Stimulated activated naive CD8-positive, alpha-beta T cell treated with anti-CD3 and anti-CD28 coated beads, Interleukin-15, Interleukin-2, amounts not matched to agents 100 ng/mL and 50 ng/mL, for 24 hours (primary cell): ENCODE results near the gene KANK2.

Source experiments
- H3K27ac Mint-ChIP-seq: one replicate; pipeline ENCODE4 v1.8.0; 2021; ENCODE audit warnings: mild to moderate bottlenecking, mixed read lengths
- H3K27me3 Mint-ChIP-seq: one replicate; pipeline ENCODE4 v1.8.0; 2021; ENCODE audit warnings: mixed read lengths
- H3K36me3 Mint-ChIP-seq: one replicate; pipeline ENCODE4 v1.8.0; 2021; ENCODE audit warnings: low read depth, mixed read lengths
- H3K4me1 Mint-ChIP-seq: one replicate; pipeline ENCODE4 v1.8.0; 2021; ENCODE audit warnings: low read depth, mixed read lengths
- H3K4me3 Mint-ChIP-seq: one replicate; pipeline ENCODE4 v1.8.0; 2021; ENCODE audit warnings: mild to moderate bottlenecking, mixed read lengths
- H3K9me3 Mint-ChIP-seq: one replicate; pipeline ENCODE4 v1.8.0; 2021; ENCODE audit warnings: mixed read lengths

The KANK2 gene

DNA sequence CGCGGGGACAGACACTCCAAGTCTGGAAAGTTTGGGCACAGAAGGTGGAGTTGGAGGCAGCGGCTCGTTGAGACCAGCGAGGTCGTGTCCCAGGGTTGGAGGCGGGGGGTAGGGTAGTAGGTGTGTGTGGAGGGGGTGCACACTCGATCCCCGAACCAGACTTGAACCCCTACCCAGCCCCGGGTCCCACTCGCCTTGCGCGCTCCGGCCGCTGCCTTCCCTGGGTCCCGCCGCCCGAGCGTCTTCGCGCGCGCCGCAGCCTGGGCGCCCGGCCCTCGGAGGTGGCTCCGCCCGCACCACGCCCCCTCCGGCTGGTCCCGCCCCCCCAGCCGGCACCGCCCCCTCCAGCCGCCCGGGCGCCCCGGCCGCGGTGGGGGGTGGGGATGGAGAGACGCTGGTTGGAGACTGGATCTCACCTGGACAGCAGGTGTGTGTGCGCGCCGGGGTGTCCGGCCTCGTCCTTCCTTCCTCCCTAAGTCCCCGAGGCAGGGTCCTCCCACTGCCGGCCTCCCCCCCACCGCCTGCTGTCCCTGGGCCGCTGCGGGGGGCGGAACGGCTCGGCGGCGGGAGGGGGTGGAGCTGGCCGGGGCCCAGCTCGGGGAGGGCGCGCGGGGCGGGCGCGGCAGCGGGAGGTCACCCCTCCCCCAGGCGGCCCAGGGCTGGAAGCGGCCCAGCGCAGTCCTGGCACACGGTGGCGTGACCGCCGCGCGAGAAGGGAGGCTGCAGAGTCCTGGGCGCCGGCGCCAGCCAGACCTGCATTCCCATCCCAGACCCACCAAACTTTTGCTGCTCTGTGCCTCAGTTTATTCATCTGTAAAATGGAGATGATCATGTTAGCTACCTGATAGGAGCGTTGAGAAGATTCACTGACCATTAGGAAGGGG lies at the start of gene KANK2:
KANK2 (minus strand) TSS at position 255 of the 884 bp plus-strand sequence. CDS start 3,034 bp downstream, outside the sequence.
- Mint-ChIP-seq H3K4me1 (peaks cover 3% of the 10 kb centered on the region), H3K4me3 (peak within 1 kb of the TSS; percentile 73), H3K27me3 (peaks cover 15% of the 10 kb centered on the region), H3K27ac (no peak within 1 kb of the TSS), H3K36me3 (no peaks in the 10 kb centered on the region), H3K9me3 (no peaks in the 10 kb centered on the region)

DNA sequence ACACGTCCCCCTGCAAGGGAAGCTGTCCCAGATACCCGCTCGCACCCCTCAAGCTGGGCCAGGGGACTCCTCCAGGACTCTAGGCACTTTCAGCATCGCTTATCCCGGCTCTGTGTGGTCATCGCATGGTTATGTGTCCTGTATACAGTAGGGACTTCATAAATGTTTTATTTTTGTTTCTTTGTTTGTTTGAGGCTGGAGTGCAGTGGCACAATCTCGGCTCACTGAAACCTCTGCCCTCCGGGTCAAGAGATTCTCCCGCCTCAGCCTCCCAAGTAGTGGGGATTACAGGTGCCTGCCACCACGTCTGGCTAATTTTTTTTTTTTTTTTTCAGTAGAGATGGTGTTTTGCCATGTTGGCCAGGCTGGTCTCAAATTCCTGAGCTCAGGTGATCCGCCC lies 49.6 kb upstream of the KANK2 start:
- Mint-ChIP-seq H3K36me3 (no peaks in the 10 kb centered on the region), H3K4me1 (no peaks in the 10 kb centered on the region), H3K27ac (no peak overlapping the region), H3K27me3 (no peaks in the 10 kb centered on the region), H3K9me3 (no peaks in the 10 kb centered on the region), H3K4me3 (no peak overlapping the region)

DNA sequence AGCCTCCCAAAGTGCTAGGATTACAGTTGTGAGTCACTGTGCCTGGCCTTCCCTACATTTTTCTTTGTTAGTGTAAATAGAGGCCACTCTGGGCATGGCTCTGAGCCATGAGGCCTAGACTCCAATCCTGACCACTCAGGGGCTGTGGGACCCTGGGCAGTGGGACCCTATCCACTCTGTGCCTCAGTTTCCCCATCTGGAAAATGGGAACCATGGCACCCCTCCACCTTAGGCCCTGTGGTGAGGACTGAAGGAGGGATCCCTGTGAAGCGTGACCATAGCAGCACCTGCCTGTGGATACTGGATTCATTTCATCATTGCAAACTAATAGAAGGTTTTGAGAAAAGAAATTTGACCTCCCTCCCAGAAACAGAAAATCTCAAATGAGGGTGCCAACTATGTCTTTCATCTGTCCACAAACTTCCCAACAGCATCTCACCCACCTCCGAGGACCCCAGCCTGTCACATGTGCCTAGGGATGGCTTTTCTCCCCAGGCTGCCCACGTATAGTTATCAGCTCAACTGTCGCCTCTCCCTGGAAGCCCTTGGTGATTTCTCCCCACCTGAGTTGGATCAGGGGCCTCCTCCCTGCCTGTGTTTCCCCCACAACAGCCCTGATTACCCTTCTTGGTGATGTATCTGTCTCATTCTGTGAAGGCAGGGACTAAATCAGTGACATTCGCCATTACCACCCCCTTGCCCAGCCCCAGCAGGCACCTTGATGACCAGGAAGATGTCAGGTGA lies 47.7 kb upstream of the KANK2 start:
- no peaks in the 10 kb centered on the region for H3K27me3 Mint-ChIP-seq
- no peaks in the 10 kb centered on the region for H3K36me3 Mint-ChIP-seq
- no peak overlapping the region for H3K4me3 Mint-ChIP-seq
- H3K9me3 Mint-ChIP-seq = no peaks in the 10 kb centered on the region
- H3K27ac Mint-ChIP-seq = no peak overlapping the region
- no peaks in the 10 kb centered on the region for H3K4me1 Mint-ChIP-seq

DNA sequence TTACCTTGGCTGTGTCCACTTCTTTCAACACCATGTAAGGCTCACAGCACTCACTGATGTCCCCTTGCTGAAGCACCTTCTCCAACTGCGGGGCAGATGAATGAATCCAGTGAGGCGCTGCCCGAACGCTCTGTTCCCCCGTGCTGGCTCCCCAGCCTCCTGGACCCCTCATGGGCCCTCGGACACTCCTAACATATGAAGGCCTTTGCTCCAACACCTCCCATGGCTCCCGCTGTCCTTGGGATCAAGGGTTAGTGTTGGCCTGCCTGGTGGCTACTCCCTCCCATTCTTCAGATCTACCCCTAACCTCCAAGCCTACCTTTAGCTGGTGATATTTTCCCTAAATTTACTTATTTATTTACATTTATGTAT lies 46.4 kb upstream of the KANK2 start:
- Mint-ChIP-seq H3K36me3 (no peaks in the 10 kb centered on the region), H3K9me3 (peaks cover 4% of the 10 kb centered on the region), H3K4me1 (no peaks in the 10 kb centered on the region), H3K27ac (no peak overlapping the region), H3K4me3 (no peak overlapping the region), H3K27me3 (no peaks in the 10 kb centered on the region)

DNA sequence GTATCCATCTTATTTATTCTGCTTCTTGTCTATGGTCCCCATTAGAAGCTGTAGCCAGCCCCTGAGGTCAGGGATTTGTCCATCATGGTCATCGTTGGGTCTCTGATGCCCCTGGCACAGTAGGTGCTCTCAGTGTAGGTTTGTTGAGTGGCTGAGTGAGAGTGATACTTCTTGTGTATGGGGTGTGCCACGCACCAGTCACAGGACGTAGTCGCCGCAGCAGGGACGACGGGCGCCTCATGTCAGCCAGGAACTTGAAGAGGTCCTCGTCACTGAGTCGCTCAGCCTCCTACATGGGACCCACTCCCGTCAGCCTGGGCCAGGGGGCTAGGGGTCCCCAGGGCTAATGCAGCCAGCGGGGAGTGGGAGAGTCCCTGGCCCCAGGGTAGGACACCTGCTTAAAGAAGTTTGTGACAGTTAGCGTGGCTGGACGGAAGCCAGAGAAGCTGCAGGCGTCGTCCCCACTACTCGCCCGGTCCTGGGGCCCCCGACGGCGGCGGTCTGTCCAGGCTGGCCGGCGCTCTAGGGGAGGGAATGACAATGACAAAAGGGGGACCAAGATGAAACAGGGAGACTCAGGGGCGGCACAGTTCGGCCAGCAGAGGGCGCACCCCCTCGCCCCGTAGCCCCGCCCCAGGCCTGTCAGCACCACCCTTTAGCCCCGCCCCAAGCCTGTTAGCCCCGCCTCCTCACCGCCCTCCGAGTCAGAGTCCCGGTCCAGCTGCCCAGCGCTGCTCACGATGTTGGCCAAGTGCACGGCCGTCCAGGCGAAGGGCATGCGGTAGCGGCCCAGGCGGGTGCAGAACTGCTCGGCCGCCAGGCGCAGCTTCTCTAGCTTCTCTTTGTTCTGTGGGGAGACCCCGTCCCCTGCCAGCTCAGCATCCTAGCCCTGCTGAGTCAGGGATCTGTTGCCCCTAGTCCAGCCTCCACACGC lies 45.8 kb upstream of the KANK2 start:
- H3K4me1 Mint-ChIP-seq = no peaks in the 10 kb centered on the region
- no peaks in the 10 kb centered on the region for H3K27me3 Mint-ChIP-seq
- peaks cover 5% of the 10 kb centered on the region for H3K9me3 Mint-ChIP-seq
- H3K27ac Mint-ChIP-seq = no peak overlapping the region
- no peaks in the 10 kb centered on the region for H3K36me3 Mint-ChIP-seq
- no peak overlapping the region for H3K4me3 Mint-ChIP-seq

DNA sequence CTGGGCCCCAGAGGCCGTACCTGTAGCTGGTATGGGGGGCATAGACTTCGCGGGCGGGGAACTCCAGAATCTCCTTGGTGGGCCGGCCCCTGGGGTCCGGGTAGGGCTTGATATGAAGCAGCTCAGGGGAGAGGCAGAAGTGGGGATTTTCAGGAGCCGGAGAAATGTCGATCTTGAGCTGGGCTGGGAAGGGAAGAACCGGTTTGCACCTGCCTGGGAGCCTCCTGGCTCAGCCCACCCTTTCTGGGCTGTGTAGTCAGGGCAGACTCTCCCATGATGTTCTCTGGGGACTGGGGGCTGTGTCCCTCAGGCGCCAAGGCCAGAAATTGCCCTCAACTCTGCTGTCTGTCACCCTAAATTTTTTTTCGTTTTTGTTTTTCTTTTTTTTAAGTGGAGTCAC lies 44.7 kb upstream of the KANK2 start:
- Mint-ChIP-seq H3K4me1 (no peaks in the 10 kb centered on the region), H3K9me3 (peaks cover 5% of the 10 kb centered on the region), H3K4me3 (no peak overlapping the region), H3K27ac (no peak overlapping the region), H3K36me3 (no peaks in the 10 kb centered on the region), H3K27me3 (no peaks in the 10 kb centered on the region)

DNA sequence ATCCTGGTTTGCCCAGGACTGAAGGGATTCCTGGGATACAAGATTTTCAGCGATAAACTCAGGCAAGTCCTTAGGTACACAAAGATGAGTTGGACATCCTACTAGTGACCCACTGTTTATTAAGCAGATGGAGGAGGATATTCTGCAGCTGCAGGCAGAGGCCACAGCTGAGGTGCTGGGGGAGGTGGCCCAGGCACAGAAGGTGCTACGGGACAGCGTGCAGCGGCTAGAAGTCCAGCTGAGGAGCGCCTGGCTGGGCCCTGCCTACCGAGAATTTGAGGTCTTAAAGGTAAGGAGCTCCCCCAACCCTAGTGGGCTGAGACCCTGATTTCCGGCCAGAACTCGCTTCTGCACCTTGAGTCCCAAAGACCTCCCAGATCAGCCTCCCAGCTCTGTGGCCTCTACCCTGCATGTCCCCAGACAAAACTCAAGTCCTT lies 42.7 kb upstream of the KANK2 start:
- H3K36me3 Mint-ChIP-seq = no peaks in the 10 kb centered on the region
- no peak overlapping the region for H3K4me3 Mint-ChIP-seq
- no peaks in the 10 kb centered on the region for H3K4me1 Mint-ChIP-seq
- no peaks in the 10 kb centered on the region for H3K27me3 Mint-ChIP-seq
- H3K27ac Mint-ChIP-seq = no peak overlapping the region
- H3K9me3 Mint-ChIP-seq = peaks cover 5% of the 10 kb centered on the region

DNA sequence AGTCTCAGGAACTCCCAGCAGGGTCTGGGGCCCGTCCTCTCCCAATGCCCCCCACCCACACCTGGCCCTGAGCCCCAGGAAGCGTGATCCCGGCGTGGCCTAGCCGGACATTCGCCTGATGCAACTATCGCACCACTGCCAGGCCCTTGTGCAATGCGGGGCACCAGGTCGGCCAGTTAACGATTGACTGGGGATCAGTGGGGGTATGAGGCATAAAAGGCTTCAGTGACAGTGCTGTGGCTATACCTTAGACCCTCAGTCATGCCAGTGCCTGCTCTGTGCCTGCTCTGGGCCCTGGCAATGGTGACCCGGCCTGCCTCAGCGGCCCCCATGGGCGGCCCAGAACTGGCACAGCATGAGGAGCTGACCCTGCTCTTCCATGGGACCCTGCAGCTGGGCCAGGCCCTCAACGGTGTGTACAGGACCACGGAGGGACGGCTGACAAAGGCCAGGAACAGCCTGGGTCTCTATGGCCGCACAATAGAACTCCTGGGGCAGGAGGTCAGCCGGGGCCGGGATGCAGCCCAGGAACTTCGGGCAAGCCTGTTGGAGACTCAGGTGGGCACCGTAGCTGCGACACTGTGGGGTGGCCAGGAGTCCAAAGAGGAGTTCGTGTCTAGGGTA lies 42.1 kb upstream of the KANK2 start, which contains the start of gene ANGPTL8:
ANGPTL8 (plus strand) TSS at position 243 of the 624 bp plus-strand sequence; CDS start at position 262, 19 bp downstream.
- no peak within 1 kb of the TSS for H3K27ac Mint-ChIP-seq
- H3K4me3 Mint-ChIP-seq = no peak within 1 kb of the TSS
- H3K36me3 Mint-ChIP-seq = no peaks in the 10 kb centered on the region
- no peaks in the 10 kb centered on the region for H3K27me3 Mint-ChIP-seq
- H3K9me3 Mint-ChIP-seq = peaks cover 5% of the 10 kb centered on the region
- no peaks in the 10 kb centered on the region for H3K4me1 Mint-ChIP-seq

DNA sequence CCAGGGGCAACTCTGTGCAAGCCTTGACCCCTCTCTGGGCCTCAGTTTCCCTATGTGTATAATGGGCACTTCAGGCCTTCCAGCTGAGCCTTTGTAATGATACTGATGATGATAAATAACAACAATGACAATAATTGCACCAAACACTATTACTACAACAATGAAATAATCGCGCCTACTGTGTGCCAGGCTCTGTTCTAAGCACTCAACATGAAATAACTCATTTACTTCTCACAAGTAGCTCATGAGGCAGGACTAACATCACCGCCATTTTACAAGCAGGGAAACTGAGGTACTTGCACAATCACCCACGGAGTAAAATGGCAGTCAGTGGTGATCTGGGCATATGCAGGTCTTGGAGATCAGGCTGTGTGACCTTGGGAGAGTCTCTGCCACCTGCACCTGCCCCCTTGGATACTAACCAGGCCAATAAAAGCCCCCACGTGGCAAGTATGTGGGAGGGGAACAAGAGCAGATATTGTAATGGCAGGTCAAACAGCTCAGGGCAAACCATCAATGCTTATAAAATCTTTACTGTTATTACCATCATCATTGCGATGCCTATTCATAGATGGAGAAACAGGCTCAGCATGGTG lies 41.5 kb upstream of the KANK2 start:
- Mint-ChIP-seq H3K9me3 (peaks cover 5% of the 10 kb centered on the region), H3K4me1 (no peaks in the 10 kb centered on the region), H3K4me3 (no peak overlapping the region), H3K27ac (no peak overlapping the region), H3K36me3 (no peaks in the 10 kb centered on the region), H3K27me3 (no peaks in the 10 kb centered on the region)

DNA sequence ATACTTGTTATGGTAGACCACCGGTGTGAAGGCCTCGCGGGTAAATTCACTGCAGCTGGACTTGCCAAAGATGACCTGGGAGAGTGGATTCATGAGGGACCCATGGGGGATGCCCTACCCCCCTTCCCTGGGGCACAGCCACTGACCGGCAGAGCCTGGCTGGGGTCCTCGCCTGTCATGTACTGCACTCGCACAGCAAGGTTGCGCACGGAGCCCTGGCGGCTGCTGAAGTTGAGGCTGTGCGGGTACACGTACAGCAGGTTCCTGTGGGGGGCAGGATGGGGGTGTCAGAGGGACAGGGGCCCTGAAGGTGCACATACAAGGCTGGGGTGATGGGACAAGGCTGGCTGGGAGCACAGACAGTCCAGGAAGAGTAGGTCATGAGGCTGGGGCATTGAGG lies 40.7 kb upstream of the KANK2 start:
- Mint-ChIP-seq H3K36me3 (no peaks in the 10 kb centered on the region), H3K27me3 (no peaks in the 10 kb centered on the region), H3K9me3 (peaks cover 5% of the 10 kb centered on the region), H3K4me1 (no peaks in the 10 kb centered on the region), H3K4me3 (no peak overlapping the region), H3K27ac (no peak overlapping the region)

DNA sequence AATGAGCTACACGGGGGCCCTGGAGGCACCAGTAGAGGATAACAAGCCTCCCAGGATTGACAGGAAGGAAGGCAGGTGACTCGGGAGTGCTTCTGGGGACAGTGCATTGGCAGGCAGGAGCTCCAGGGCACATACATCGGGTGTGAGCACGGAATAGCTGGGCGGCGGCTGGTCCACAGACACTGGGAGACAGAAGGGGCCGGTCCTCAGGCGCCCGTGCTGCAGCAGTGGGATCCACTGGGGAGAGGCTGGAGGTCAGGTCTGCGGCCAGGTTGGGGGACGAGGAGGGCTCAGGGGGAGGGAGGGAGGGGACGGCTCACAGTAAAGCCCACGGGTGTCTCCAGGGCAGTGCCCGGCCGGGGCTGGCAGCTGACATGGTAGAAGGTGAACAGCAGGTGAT lies 40.0 kb upstream of the KANK2 start:
- Mint-ChIP-seq H3K27ac (no peak overlapping the region), H3K4me3 (no peak overlapping the region), H3K9me3 (peaks cover 5% of the 10 kb centered on the region), H3K36me3 (no peaks in the 10 kb centered on the region), H3K27me3 (no peaks in the 10 kb centered on the region), H3K4me1 (no peaks in the 10 kb centered on the region)

DNA sequence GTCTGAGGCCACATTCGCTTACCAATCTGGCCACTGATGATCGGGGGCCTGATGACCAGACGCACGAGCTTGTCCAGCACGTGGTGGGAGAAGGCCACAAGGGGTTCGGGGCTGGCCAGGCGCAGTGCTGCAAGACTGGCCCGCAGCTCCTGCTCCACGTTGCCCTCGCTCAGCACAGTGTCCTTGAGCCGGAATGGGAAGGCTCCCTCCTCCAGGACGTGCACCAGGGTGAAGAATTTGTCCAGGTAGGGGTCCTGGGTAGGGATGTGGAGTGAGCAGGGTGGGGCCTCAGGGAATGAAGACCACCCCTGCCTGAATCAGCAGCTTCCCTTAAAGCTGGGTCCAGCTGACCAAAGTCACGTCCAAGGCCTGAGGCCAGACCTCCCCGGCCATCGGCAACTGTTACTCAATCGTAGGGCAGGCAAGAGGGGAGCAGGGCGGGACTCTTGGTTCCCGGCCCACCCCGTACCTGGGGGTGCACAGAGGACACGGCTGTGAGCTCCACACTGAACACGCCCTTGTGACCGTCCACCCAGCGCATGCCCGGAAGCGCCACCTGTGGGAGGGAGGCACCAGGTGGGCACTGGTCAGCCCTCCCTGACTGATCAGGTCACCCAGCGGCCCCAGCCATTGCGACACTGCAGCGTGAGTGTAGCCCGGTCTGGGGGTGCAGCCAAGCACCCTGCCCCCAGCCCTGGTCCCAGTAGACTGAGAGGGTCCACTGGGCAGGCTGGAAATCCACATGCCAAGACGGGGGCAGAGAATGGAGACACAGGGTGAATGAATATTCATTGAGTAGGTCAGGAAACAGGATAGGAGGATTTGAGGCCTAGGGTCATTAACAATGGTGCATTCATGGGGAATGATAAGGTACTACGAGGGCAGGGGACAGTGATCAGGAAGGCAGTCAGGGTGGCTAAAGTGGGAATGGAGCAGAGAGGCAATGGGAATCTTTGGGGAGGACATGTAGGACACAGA lies 39.3 kb upstream of the KANK2 start:
- no peaks in the 10 kb centered on the region for H3K27me3 Mint-ChIP-seq
- H3K27ac Mint-ChIP-seq = no peak overlapping the region
- no peaks in the 10 kb centered on the region for H3K4me1 Mint-ChIP-seq
- H3K9me3 Mint-ChIP-seq = peaks cover 5% of the 10 kb centered on the region
- no peaks in the 10 kb centered on the region for H3K36me3 Mint-ChIP-seq
- H3K4me3 Mint-ChIP-seq = no peak overlapping the region

DNA sequence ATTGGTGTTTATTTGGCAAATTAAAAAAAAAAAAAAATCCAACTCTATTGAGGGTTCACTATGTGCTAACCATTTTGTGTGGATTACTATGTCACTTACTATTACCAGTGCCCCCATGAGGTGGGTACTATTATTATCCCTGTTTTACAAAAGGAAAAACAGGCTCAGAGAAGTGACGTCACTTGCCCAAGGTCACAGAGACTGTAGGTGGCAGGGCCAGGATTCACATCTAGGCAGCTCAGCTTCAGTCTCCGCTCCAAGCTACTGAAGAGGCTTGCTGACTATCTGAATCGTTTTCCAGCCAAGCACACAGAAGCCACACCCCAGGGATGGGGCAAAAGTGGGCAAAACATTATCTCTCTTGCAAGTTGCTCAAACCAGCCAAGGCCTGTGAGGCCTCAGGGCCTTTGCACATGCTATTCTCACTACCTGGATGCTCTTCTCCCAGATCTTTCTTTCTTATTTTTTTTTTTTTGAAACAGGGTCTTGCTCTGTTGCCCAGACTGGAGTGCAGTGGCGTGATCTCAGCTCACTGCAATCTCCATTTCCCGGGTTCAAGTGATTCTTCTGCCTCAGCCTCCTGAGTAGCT lies 37.2 kb upstream of the KANK2 start:
- H3K4me1 Mint-ChIP-seq = no peaks in the 10 kb centered on the region
- no peaks in the 10 kb centered on the region for H3K36me3 Mint-ChIP-seq
- no peaks in the 10 kb centered on the region for H3K27me3 Mint-ChIP-seq
- H3K27ac Mint-ChIP-seq = no peak overlapping the region
- H3K4me3 Mint-ChIP-seq = no peak overlapping the region
- peaks cover 5% of the 10 kb centered on the region for H3K9me3 Mint-ChIP-seq
